LNCaP clone FGC (cell line): ENCODE results near the gene CFAP210.
A peak's percentile ranks its signal among the peaks of the same experiment; 100 is the strongest.
"Not testable (repeated sequence)": the region's sequence is repeated elsewhere in the genome, so short reads cannot be mapped to it uniquely, and the experiment has no call there.

Source experiments
- DNase-seq: peaks from one replicate; pipeline ENCODE4 v3.0.0-alpha.2; 2011; ENCODE audit warnings: low read depth
- H3K4me3 ChIP-seq: 2 replicates; pipeline ENCODE4 v1.5.1; 2011; ENCODE audit warnings: mild to moderate bottlenecking, low read depth, low read length, control low read depth
- CTCF ChIP-seq: IDR thresholded peaks from 2 replicates; pipeline ENCODE4 v1.5.1; 2012; ENCODE audit warnings: mild to moderate bottlenecking; ENCODE audit not compliant: control insufficient read depth, insufficient read depth; ENCODE audit errors: extremely low read depth

CFAP210 gene

DNA sequence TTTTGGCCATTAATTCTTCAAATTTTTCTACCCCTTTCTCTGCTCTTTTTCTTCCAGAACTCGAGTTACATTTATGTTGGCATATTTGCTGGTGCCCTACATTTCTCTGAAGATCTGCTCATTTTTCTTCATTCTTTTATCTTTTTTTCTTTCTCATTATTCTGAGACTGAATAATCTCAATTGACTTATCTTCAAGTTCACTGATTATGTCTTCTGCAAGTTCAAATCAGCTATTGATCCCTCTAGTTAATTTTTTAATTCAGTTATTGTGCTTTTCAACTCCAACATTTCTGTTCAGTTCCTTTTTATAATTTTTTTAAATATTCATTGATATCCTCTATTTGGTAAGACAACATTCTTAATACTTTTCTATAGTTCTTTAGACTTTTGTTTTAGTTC is 3.2 kb downstream of the CFAP210 start:
- H3K4me3 ChIP-seq, result no peak overlapping the region
- TF ChIP-seq CTCF, result no peak
- DNase-seq, result no peak

DNA sequence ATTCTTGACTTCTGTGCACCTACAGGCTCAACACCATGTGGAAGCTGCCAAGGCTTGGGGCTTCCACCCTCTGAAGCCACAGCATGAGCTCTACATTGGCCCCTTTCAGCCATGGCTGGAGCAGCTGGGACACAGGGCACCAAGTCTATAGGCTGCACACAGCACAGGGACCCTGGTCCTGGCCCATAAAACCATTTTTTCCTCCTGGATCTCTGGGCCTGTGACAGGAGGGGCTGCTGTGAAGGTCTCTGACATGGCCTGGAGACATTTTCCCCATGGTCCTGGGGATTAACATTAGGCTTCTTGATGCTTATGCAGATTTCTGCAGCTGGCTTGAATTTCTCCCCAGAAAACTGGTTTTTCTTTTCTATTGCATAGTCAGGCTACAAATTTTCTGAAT is 6.3 kb downstream of the CFAP210 start:
- H3K4me3 ChIP-seq, result not testable (repeated sequence)

GRCh38 chr2:169686825-169687224 is 7.4 kb downstream of the CFAP210 start:
- not testable (repeated sequence) for H3K4me3 ChIP-seq, DNase-seq

More for the DNA sequence above, 6.3 kb downstream of the CFAP210 start:
- DNase-seq, result not testable (repeated sequence)

GRCh38 chr2:169684712-169685111 is 9.5 kb downstream of the CFAP210 start:
- not testable (repeated sequence) for H3K4me3 ChIP-seq, DNase-seq

DNA sequence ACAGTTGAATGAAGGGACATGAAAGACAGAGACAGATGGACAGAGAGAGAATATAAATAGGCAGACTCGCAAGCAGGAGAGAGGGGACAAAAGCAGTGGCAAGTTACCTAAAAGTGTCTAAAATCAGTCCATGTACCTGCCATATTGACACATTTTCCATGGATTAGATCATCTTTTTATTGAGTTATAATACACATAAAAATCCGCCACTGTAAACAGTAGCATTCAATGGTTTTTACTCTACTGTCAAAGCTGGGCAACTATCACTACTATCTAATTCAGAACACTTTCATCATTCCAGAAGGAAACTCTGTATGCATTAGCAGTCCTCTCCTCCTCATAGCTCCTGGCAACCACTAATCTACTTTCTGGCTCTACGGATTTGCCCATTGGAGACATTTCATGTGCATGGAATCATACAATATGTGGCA is 10.1 kb downstream of the CFAP210 start:
- peak; percentile 31 for DNase-seq

GRCh38 chr2:169683425-169684134 is 10.6 kb downstream of the CFAP210 start:
- no peak for DNase-seq
- no peak overlapping the region for H3K4me3 ChIP-seq
- no peak for TF ChIP-seq CTCF

More for the DNA sequence above, 10.1 kb downstream of the CFAP210 start:
- no peak for TF ChIP-seq CTCF
- H3K4me3 ChIP-seq, result no peak overlapping the region

- H3K4me3 ChIP-seq, result no peak overlapping the region
- no peak for DNase-seq
- no peak for TF ChIP-seq CTCF
These were observed 11.2 kb downstream of the CFAP210 start for GRCh38 chr2:169683054-169683424.

GRCh38 chr2:169676850-169677249 is 17.4 kb downstream of the CFAP210 start:
- TF ChIP-seq CTCF, result no peak
- H3K4me3 ChIP-seq, result no peak overlapping the region
- DNase-seq, result no peak
